ENCODE measurements around the gene PTPN4.

The PTPN4 gene

GRCh38 chr2:119751706-119752105, 8.0 kb upstream of the PTPN4 start:
- TF ChIP-seq CEBPB (IDR thresholded peaks at IDR 0.05): no peak
- no peak for TF ChIP-seq TCF12 (IDR thresholded peaks at IDR 0.05; ENCODE audit: low read depth)

GRCh38 chr2:119753041-119753929, 6.4 kb upstream of the PTPN4 start:
- TF ChIP-seq FOXM1 (IDR thresholded peaks at IDR 0.05; ENCODE audit: borderline replicate concordance, low read depth): no peak
- TF ChIP-seq RAD21 (IDR thresholded peaks at IDR 0.05; ENCODE audit: low read depth): peak; percentile 79

GRCh38 chr2:119753930-119754321, 5.8 kb upstream of the PTPN4 start:
- TF ChIP-seq RAD21 (IDR thresholded peaks at IDR 0.05; ENCODE audit: low read depth) (no peak), CREB1 (IDR thresholded peaks at IDR 0.05; ENCODE audit: low read depth) (no peak)

GRCh38 chr2:119755906-119756305, 3.8 kb upstream of the PTPN4 start:
- TF ChIP-seq USF1 (IDR thresholded peaks at IDR 0.05) (no peak), TCF12 (IDR thresholded peaks at IDR 0.05; ENCODE audit: low read depth) (no peak), CEBPB (IDR thresholded peaks at IDR 0.05) (no peak), CREB1 (IDR thresholded peaks at IDR 0.05; ENCODE audit: low read depth) (no peak), RAD21 (IDR thresholded peaks at IDR 0.05; ENCODE audit: low read depth) (no peak), TEAD4 (IDR thresholded peaks at IDR 0.05) (no peak), EP300 (IDR thresholded peaks at IDR 0.05; ENCODE audit: borderline replicate concordance) (no peak), FOXM1 (IDR thresholded peaks at IDR 0.05; ENCODE audit: borderline replicate concordance, low read depth) (no peak), NFIC (IDR thresholded peaks at IDR 0.05) (no peak), REST (IDR thresholded peaks at IDR 0.05; ENCODE audit: low read depth) (no peak)

GRCh38 chr2:119756837-119757236, 2.9 kb upstream of the PTPN4 start:
- TF ChIP-seq TCF12 (IDR thresholded peaks at IDR 0.05; ENCODE audit: low read depth): no peak
- TF ChIP-seq TEAD4 (IDR thresholded peaks at IDR 0.05): no peak
- no peak for TF ChIP-seq ZBTB7A (IDR thresholded peaks at IDR 0.05; ENCODE audit: low read depth)
- TF ChIP-seq FOXM1 (IDR thresholded peaks at IDR 0.05; ENCODE audit: borderline replicate concordance, low read depth): no peak
- no peak for TF ChIP-seq YY1 (IDR thresholded peaks at IDR 0.05; ENCODE audit: low read depth)

- no peak for TF ChIP-seq ZBTB7A (IDR thresholded peaks at IDR 0.05; ENCODE audit: low read depth)
Observed at GRCh38 chr2:119758881-119759450, 756 bp upstream of the PTPN4 start.

GRCh38 chr2:119760237-119760955, 674 bp downstream of the PTPN4 start:
- TF ChIP-seq CEBPB (IDR thresholded peaks at IDR 0.05) (no peak), TAF1 (IDR thresholded peaks at IDR 0.05; ENCODE audit: low read depth) (no peak), YY1 (IDR thresholded peaks at IDR 0.05; ENCODE audit: low read depth) (no peak), RAD21 (IDR thresholded peaks at IDR 0.05; ENCODE audit: low read depth) (no peak), ZBTB7A (IDR thresholded peaks at IDR 0.05; ENCODE audit: low read depth) (no peak), MAX (IDR thresholded peaks at IDR 0.05) (no peak; the same call in 1 of the 2 replicates), EGR1 (IDR thresholded peaks at IDR 0.05) (no peak), EP300 (IDR thresholded peaks at IDR 0.05; ENCODE audit: borderline replicate concordance) (no peak), NFIC (IDR thresholded peaks at IDR 0.05) (no peak), REST (IDR thresholded peaks at IDR 0.05; ENCODE audit: low read depth) (no peak), TEAD4 (IDR thresholded peaks at IDR 0.05) (no peak), USF1 (IDR thresholded peaks at IDR 0.05) (no peak)
